Duodenal mucosa (tissue), 2 donors: Measurements from ENCODE around the gene FAM78A.

Experiments used
- H3K27ac ChIP-seq: one replicate; pipeline ENCODE4 v1.7.0; 2013; ENCODE audit warnings: low read depth, low read length
- H3K27me3 ChIP-seq, 2 donors: one replicate each; pipeline ENCODE4 v1.7.0; 2013; ENCODE audit warnings: low read length in 2 of 2, control low read depth in 1 of 2; ENCODE audit not compliant: insufficient read depth in 2 of 2, control insufficient read depth in 1 of 2
- H3K36me3 ChIP-seq, 2 donors: one replicate each; pipeline ENCODE4 v1.7.0; 2013; ENCODE audit warnings: low read length in 2 of 2, control low read depth in 1 of 2; ENCODE audit not compliant: insufficient read depth in 2 of 2, control insufficient read depth in 1 of 2
- H3K4me1 ChIP-seq, 2 donors: one replicate each; pipeline ENCODE4 v1.7.0; 2013; ENCODE audit warnings: low read length in 2 of 2, control low read depth in 1 of 2; ENCODE audit not compliant: insufficient read depth in 2 of 2, control insufficient read depth in 1 of 2
- H3K4me3 ChIP-seq, 2 donors: one replicate each; pipeline ENCODE4 v1.7.0; 2013; ENCODE audit warnings: low read length in 2 of 2, low read depth in 1 of 2
- H3K9ac ChIP-seq, 2 donors: one replicate each; pipeline ENCODE4 v1.7.0; 2013; ENCODE audit warnings: low read length in 2 of 2, low read depth in 1 of 2
- H3K9me3 ChIP-seq, 2 donors: one replicate each; pipeline ENCODE4 v1.7.0; 2013; ENCODE audit warnings: low read length in 2 of 2, control low read depth in 1 of 2; ENCODE audit not compliant: control insufficient read depth in 1 of 2

FAM78A gene

DNA sequence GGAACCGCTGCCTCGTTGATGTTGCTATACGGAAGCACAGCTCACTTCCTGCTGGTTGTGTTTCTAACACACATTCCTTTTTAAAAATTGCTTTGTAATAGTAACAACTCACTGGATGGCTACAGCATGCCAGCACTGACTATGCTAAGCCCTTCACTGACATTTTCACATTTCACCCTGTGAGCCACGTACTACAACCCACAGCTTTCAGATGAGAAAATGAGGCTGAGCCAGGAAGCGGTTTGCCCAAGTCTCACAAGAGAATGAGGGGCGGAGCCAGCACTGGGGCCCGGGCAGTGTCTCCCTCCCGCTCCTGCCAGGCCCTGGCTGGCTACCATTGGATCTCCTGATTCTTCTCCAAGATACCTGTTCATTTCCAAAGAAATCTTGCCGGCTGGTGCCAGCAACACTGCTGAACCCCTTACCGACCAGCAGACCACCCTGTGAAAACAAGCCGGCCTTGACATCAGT, 38.3 kb downstream of the FAM78A start:
- H3K27me3 ChIP-seq, result no peaks in the 10 kb centered on the region
- H3K9ac ChIP-seq, result peak overlapping the region; percentile 58 to 70
- H3K9me3 ChIP-seq, result peaks cover 0 to 1% of the 10 kb centered on the region in 2 donors
- peaks cover 15% of the 10 kb centered on the region in 2 donors for H3K4me1 ChIP-seq
- peak overlapping the region; percentile 55 for H3K27ac ChIP-seq
- H3K4me3 ChIP-seq, result peak overlapping the region; percentile 58 to 65
- H3K36me3 ChIP-seq, result peaks cover 10 to 29% of the 10 kb centered on the region in 2 donors

GRCh38 chr9:131237291-131237690, 39.0 kb downstream of the FAM78A start:
- no peaks in the 10 kb centered on the region for H3K27me3 ChIP-seq
- H3K4me3 ChIP-seq, result no peak overlapping the region
- H3K36me3 ChIP-seq, result peaks cover 10 to 33% of the 10 kb centered on the region in 2 donors
- peak overlapping the region in 1 of 2 donors; percentile 58 for H3K9ac ChIP-seq
- H3K27ac ChIP-seq, result no peak overlapping the region
- no peaks in the 10 kb centered on the region for H3K9me3 ChIP-seq
- H3K4me1 ChIP-seq, result peaks cover 15% of the 10 kb centered on the region in 2 donors

- peaks cover 15% of the 10 kb centered on the region in 2 donors for H3K4me1 ChIP-seq
Measured at GRCh38 chr9:131236761-131237160, 39.5 kb downstream of the FAM78A start.

GRCh38 chr9:131236161-131236560, 40.1 kb downstream of the FAM78A start:
- no peak overlapping the region for H3K9ac ChIP-seq
- peaks cover 15% of the 10 kb centered on the region in 2 donors for H3K4me1 ChIP-seq
- no peak overlapping the region for H3K27ac ChIP-seq
- H3K4me3 ChIP-seq, result no peak overlapping the region
- no peaks in the 10 kb centered on the region for H3K9me3 ChIP-seq
- H3K36me3 ChIP-seq, result peaks cover 10 to 43% of the 10 kb centered on the region in 2 donors
- no peaks in the 10 kb centered on the region for H3K27me3 ChIP-seq

More at GRCh38 chr9:131236761-131237160, 39.5 kb downstream of the FAM78A start:
- H3K9ac ChIP-seq, result no peak overlapping the region
- no peak overlapping the region for H3K27ac ChIP-seq
- no peak overlapping the region for H3K4me3 ChIP-seq
- H3K36me3 ChIP-seq, result peaks cover 10 to 39% of the 10 kb centered on the region in 2 donors
- H3K27me3 ChIP-seq, result no peaks in the 10 kb centered on the region
- H3K9me3 ChIP-seq, result no peaks in the 10 kb centered on the region

GRCh38 chr9:131235480-131235851, 40.8 kb downstream of the FAM78A start:
- H3K4me1 ChIP-seq, result peaks cover 15% of the 10 kb centered on the region in 2 donors
- H3K9ac ChIP-seq, result no peak overlapping the region
- no peak overlapping the region for H3K27ac ChIP-seq
- no peaks in the 10 kb centered on the region for H3K27me3 ChIP-seq
- no peaks in the 10 kb centered on the region for H3K9me3 ChIP-seq
- H3K36me3 ChIP-seq, result peaks cover 12 to 48% of the 10 kb centered on the region in 2 donors
- H3K4me3 ChIP-seq, result no peak overlapping the region

- Histone ChIP-seq H3K36me3 (peaks cover 16 to 53% of the 10 kb centered on the region in 2 donors), H3K9ac (no peak overlapping the region), H3K4me3 (no peak overlapping the region), H3K27me3 (no peaks in the 10 kb centered on the region), H3K9me3 (no peaks in the 10 kb centered on the region), H3K27ac (no peak overlapping the region), H3K4me1 (peaks cover 15% of the 10 kb centered on the region in 2 donors)
Measured at GRCh38 chr9:131234799-131235479, 41.4 kb downstream of the FAM78A start.

DNA sequence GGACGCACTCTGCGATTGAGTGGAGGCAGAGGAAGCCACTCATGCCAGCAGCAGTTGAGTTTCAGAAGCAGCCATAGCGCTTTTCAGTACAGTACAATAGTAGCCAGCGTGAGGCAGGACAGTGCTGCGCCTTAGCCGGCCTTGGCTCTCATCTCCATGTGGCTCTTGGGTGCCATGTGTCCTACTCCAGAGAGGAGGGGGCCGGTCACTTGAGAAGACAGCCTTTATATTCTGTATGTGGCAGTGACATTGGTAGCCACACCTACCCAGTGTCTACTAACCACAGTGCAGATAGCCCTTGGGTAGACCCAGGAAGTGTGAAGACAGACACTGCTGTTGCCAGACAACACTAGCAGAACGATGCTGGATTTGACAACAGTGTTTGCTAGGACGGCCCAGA, 42.3 kb downstream of the FAM78A start:
- H3K9ac ChIP-seq, result no peak overlapping the region
- H3K4me1 ChIP-seq, result peaks cover 15% of the 10 kb centered on the region in 2 donors
- peaks cover 16 to 62% of the 10 kb centered on the region in 2 donors for H3K36me3 ChIP-seq
- H3K4me3 ChIP-seq, result no peak overlapping the region
- no peaks in the 10 kb centered on the region for H3K9me3 ChIP-seq
- H3K27me3 ChIP-seq, result no peaks in the 10 kb centered on the region
- no peak overlapping the region for H3K27ac ChIP-seq

DNA sequence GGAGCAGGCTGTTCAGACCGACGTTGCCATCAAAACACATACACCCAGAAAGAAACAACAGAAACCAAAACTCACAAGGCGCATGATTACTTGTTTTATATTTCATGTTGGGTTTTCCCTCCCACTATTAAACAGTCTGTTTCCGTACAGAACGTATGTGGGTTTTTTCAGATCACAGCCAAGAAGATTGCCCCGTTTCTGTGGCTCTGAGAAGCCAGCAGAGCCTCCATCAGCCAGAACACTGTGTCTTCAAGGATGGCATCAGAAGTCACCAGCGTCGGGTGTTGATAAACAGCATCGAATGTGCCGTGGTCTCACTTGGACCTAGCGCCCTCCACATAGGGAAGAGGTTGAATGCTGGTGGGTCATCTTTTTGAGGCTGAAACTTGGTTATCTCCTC, 42.8 kb downstream of the FAM78A start:
- Histone ChIP-seq H3K27me3 (no peaks in the 10 kb centered on the region), H3K4me3 (no peak overlapping the region), H3K27ac (no peak overlapping the region), H3K9ac (no peak overlapping the region), H3K9me3 (no peaks in the 10 kb centered on the region), H3K4me1 (peaks cover 12 to 14% of the 10 kb centered on the region in 2 donors), H3K36me3 (peaks cover 20 to 67% of the 10 kb centered on the region in 2 donors)

- H3K36me3 ChIP-seq, result peaks cover 19 to 56% of the 10 kb centered on the region in 2 donors
- H3K9ac ChIP-seq, result no peak overlapping the region
- H3K27ac ChIP-seq, result no peak overlapping the region
- no peaks in the 10 kb centered on the region for H3K27me3 ChIP-seq
- H3K4me3 ChIP-seq, result no peak overlapping the region
- H3K9me3 ChIP-seq, result no peaks in the 10 kb centered on the region
- peaks cover 4 to 5% of the 10 kb centered on the region in 2 donors for H3K4me1 ChIP-seq
Measured at GRCh38 chr9:131228988-131229387, 47.3 kb downstream of the FAM78A start.

GRCh38 chr9:131227959-131228460, 48.3 kb downstream of the FAM78A start:
- Histone ChIP-seq H3K27ac (no peak overlapping the region), H3K36me3 (peaks cover 11 to 47% of the 10 kb centered on the region in 2 donors), H3K9me3 (no peaks in the 10 kb centered on the region), H3K4me3 (peak overlapping the region in 1 of 2 donors; percentile 5), H3K9ac (no peak overlapping the region), H3K27me3 (no peaks in the 10 kb centered on the region), H3K4me1 (peaks cover 4 to 5% of the 10 kb centered on the region in 2 donors)
